HG03457 (cell line): ENCODE data around the gene SGPL1.
"Not testable (repeated sequence)": the region's sequence is repeated elsewhere in the genome, so short reads cannot be mapped to it uniquely, and the experiment has no call there.

Source experiments
- ATAC-seq: cut with Tn5 transposase; IDR thresholded peaks from one replicate; pipeline ENCODE4 v1.9.1; 2021; ENCODE audit warnings: moderate number of reproducible peaks; ENCODE audit not compliant: unreplicated experiment

Gene SGPL1

GRCh38 chr10:70840836-70841235 lies 25.1 kb downstream of the SGPL1 start:
- no peak for ATAC-seq

GRCh38 chr10:70843333-70843732 lies 27.6 kb downstream of the SGPL1 start:
- no peak for ATAC-seq

GRCh38 chr10:70843776-70844489 lies 28.2 kb downstream of the SGPL1 start:
- ATAC-seq = no peak

GRCh38 chr10:70845256-70845655 lies 29.5 kb downstream of the SGPL1 start:
- ATAC-seq = no peak

GRCh38 chr10:70845816-70846215 lies 30.1 kb downstream of the SGPL1 start:
- ATAC-seq = no peak

GRCh38 chr10:70846795-70847194 lies 31.0 kb downstream of the SGPL1 start:
- no peak for ATAC-seq

GRCh38 chr10:70847659-70848360 lies 32.1 kb downstream of the SGPL1 start:
- ATAC-seq = no peak

GRCh38 chr10:70849582-70850016 lies 33.9 kb downstream of the SGPL1 start:
- no peak for ATAC-seq

GRCh38 chr10:70850097-70850496 lies 34.3 kb downstream of the SGPL1 start:
- ATAC-seq = no peak

GRCh38 chr10:70851597-70852475 lies 36.1 kb downstream of the SGPL1 start:
- no peak for ATAC-seq

GRCh38 chr10:70853038-70853437 lies 37.3 kb downstream of the SGPL1 start:
- ATAC-seq = no peak

- ATAC-seq = no peak
Observed at GRCh38 chr10:70853457-70853856, 37.7 kb downstream of the SGPL1 start.

- no peak for ATAC-seq
Observed at GRCh38 chr10:70856454-70856853, 40.7 kb downstream of the SGPL1 start.

- no peak for ATAC-seq
Observed at GRCh38 chr10:70858759-70859158, 43.0 kb downstream of the SGPL1 start.

GRCh38 chr10:70861495-70862197 lies 45.9 kb downstream of the SGPL1 start:
- not testable (repeated sequence) for ATAC-seq

GRCh38 chr10:70863470-70864160 lies 47.9 kb downstream of the SGPL1 start:
- ATAC-seq = no peak

- ATAC-seq = no peak
Observed at GRCh38 chr10:70864935-70865334, 49.2 kb downstream of the SGPL1 start.

GRCh38 chr10:70866424-70866823 lies 50.7 kb downstream of the SGPL1 start:
- ATAC-seq = no peak

- ATAC-seq = no peak
Observed at GRCh38 chr10:70872291-70872690, 56.5 kb downstream of the SGPL1 start.

GRCh38 chr10:70874061-70874460 lies 58.3 kb downstream of the SGPL1 start:
- no peak for ATAC-seq
